GM18873 (cell line): ENCODE measurements around the gene ARID5B.

Source experiments
- ATAC-seq: cut with Tn5 transposase; IDR thresholded peaks from one replicate; pipeline ENCODE4 v1.9.1; 2021; ENCODE audit warnings: mild to moderate bottlenecking, moderate library complexity, moderate number of reproducible peaks; ENCODE audit not compliant: unreplicated experiment, low FRiP score

ARID5B gene

GRCh38 chr10:61986788-61987492 is 85.4 kb downstream of the ARID5B start:
- no peak for ATAC-seq

- ATAC-seq: peak; percentile 18
These were observed 86.0 kb downstream of the ARID5B start for GRCh38 chr10:61987537-61987936.

GRCh38 chr10:61987951-61988379 is 86.5 kb downstream of the ARID5B start:
- ATAC-seq: peak; percentile 98

GRCh38 chr10:61989995-61990760 is 88.7 kb downstream of the ARID5B start:
- ATAC-seq: no peak

DNA sequence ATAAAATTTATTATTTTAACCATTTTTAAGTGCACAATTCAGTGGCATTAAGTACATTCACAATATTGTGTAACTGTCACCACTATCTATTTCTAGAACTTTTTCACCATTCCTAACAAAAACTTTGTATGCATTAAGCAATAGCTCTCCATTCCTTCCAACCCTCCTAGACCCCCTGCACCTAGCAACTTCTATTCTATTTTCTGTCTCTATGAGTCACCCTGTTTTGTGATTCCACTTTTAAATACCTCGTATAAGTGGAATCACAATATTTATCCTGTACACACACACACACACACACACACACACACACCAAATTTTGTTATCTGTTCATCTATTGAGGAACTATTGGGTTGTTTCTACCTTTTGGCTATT is 89.2 kb downstream of the ARID5B start:
- ATAC-seq: no peak

GRCh38 chr10:61991166-61991565 is 89.7 kb downstream of the ARID5B start:
- ATAC-seq: no peak

DNA sequence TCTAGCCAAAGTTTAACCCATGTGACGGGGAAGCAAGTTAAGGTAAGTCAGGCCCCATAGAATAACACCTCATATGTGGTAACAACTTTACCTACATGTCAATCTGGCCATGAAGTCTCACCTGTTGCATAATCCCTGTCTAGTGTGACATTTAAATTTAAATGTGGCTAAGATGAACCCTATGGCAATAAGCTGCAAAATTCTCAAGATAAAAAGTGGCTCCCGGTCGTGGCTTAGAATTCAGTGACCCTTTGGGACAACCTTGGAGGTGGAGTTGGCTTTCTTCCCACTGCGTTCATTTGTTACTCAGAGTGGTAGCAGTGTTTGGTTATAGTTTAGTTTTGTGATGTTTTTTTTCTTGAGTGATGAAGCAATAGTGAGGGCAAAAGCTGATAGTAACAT is 90.6 kb downstream of the ARID5B start:
- ATAC-seq: no peak

DNA sequence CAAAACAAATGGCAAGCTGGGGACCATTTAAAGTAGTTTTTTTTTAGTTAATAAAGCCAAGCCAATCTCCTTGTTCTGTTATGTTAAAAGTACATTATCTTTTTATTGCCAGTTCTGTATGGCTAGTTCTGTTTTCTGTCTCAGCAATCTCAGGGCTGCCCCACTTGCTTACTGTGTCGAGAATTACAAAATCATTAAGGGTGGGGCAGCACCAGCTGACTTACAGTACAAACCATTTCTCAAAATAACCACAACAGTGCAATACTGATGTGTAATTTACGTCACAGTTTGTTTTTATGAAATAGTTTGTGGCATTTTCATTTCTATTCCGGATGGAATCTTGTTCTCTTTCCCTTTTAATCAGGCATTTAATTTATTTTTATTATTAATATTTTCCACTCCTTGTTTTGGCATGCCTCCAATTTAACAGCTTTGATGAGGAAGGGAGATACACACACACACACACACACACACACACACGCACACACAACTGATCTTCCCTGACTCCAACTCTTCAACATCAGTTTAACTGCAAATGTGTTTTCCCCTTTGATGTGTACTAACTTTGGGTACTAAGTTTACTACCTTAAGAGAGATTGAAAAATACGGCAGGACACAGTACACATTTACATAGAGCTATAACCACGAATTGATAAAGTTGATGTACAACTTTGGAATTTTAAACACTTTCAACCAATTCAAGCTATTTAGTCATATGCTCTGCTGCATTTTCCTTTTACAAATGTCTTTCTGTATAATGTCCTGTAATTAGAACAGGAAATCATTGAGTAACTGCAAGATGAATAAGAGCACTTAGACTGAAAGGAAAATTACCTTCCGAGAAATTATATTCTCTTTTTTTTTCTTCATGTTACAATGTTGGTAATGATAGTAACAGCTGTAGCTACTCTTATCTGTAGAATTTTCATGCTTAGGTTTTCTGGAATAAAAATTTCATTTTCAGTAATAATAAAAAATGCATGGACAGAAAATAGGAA is 91.5 kb downstream of the ARID5B start:
- peak; percentile 35 for ATAC-seq

GRCh38 chr10:61993711-61994401 is 92.4 kb downstream of the ARID5B start:
- ATAC-seq: no peak

- ATAC-seq: no peak
These were observed 93.1 kb downstream of the ARID5B start for GRCh38 chr10:61994405-61995219.

DNA sequence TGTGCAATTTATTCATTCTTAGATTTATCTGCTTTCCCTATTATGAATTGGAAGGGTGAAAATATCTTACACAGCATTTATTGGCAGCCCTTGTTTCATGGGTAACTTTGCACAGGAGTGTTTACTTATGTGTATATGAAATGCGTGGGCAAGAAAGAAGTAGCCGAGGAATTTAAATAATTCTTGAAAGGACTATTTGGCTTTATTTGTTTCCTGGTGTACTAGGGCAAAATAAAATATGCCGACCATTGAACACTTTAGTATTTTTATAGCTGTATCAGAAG is 93.7 kb downstream of the ARID5B start:
- ATAC-seq: no peak

GRCh38 chr10:61998937-61999336 is 97.4 kb downstream of the ARID5B start:
- ATAC-seq: no peak

DNA sequence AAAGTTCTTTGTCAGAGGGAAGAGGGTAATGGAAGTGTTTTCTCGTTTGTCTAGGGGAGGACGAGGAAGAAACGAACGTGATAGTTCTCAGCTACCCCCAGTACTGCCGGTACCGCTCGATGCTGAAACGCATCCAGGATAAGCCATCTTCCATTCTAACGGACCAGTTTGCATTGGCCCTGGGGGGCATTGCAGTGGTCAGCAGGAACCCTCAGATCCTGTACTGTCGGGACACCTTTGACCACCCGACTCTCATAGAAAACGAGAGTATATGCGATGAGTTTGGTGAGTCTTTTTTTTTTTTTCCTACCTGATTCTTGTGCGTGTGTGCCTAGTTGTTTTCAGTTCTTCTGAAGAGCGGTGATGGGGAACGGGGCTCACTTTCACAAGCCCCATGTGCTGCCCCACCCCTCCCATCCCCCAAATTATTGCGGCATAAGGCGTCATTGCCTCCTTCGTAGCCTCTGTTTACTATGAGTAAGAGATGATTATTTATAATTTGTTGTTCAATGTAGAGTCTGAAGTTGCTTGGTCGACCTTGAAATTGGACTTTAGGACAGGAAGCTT is 98.6 kb downstream of the ARID5B start:
- ATAC-seq: peak; percentile 62

DNA sequence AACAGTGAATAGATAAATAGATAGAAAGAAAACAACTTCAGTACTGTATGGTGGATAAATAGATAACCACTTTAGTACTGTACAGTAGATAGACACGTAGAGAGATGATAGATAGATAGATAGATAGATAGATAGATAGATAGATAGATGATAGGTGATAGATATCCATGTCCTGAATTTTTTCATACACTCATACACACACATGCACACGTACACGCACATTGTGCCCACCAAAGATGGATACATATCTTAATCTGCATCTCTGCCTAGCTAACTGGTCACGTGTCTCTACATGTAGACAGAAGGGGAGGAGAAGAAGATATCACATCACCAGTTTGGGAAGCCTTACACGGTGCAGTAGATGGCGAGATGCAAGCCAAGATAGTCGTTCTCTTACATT is 99.2 kb downstream of the ARID5B start:
- no peak for ATAC-seq

DNA sequence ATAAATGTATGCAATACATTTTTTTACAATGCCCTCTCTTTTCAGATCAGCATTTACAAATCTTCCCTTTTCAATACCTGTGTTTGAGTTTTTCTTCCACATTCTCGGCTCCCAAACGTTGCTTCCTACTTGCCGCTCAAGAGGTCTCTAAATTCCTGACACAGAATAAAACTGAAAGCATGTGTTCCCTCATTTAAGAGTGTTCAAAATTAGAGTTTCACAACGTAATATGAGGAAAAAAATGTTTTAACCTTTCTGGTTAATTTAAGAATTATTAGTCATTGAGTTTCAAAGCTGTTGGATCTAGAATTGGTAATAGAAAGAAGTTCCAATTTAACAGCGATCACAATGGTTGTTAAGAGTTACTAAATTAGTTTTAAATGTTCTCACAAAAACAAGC is 100.4 kb downstream of the ARID5B start:
- ATAC-seq: no peak

- ATAC-seq: no peak
These were observed 101.3 kb downstream of the ARID5B start for GRCh38 chr10:62002753-62003152.

DNA sequence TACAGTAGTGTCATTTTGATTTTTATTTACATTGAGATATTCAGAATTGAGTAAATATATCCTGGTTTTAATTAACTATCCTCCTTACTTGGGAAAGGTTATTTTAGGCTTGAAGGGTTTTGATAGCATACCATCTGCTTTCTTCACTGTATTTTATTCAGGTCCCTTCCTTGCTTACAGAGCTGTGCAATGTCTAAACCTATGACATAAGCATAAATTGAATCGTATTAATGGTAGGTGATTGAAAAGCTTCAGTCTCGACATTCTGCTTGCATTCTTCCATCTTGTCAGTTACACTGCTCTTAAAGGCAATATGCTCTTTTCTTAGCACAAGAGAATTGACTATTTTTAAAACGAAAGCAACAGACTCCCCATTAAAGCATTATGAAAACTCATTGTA is 102.5 kb downstream of the ARID5B start:
- ATAC-seq: no peak

- no peak for ATAC-seq
These were observed 103.8 kb downstream of the ARID5B start for GRCh38 chr10:62005281-62005680.

DNA sequence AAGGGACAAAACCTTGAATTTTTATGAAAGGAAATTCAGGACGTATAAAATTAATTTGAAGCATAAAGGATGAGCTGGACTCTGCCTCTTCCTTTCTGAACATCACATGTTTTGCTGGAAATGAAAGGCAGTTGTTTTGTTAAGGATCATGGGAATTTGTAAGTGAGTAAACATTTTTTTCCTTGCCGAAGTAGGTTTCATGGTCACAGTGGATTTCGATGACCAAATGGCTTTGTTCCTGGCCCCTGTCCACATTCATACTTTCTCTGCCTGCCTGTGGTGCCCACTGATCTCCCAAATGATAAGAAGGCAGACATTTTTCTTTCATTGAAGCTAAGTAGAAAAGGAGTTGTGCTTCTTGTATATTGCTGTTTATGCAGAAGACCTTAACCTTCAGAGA is 104.2 kb downstream of the ARID5B start:
- no peak for ATAC-seq
